CD4-positive, alpha-beta T cell treated with Interleukin-17A for 1 hour (primary cell): ENCODE measurements around the gene ACP4.
A peak's percentile ranks its signal among the peaks of the same experiment; 100 is the strongest.

Experiments
- DNase-seq: peaks from one replicate; pipeline ENCODE4 v3.0.0-alpha.2; 2020

Gene ACP4

GRCh38 chr19:50823389-50824042, 33.3 kb downstream of the ACP4 start, which contains the start of gene KLK1:
KLK1 (minus strand) TSS chr19:50823787; CDS start chr19:50823748, 39 bp downstream.
- no peak for DNase-seq

- DNase-seq, result no peak
Observed at GRCh38 chr19:50826492-50827240, 36.5 kb downstream of the ACP4 start.

- no peak for DNase-seq
Observed at GRCh38 chr19:50827476-50827875, 37.3 kb downstream of the ACP4 start.

- no peak for DNase-seq
Observed at GRCh38 chr19:50829801-50830200, 39.6 kb downstream of the ACP4 start.

GRCh38 chr19:50830266-50831025, 40.2 kb downstream of the ACP4 start:
- no peak for DNase-seq

- DNase-seq, result no peak
Observed at GRCh38 chr19:50831026-50831396, 40.8 kb downstream of the ACP4 start.

- DNase-seq, result no peak
Observed at GRCh38 chr19:50832666-50833065, 42.5 kb downstream of the ACP4 start.

- no peak for DNase-seq
Observed at GRCh38 chr19:50833117-50833801, 43.0 kb downstream of the ACP4 start, which contains the start of gene KLK15. KLK15 (minus strand) TSS chr19:50833574; CDS start chr19:50831492, 2,082 bp downstream.

- no peak for DNase-seq
Observed at GRCh38 chr19:50833802-50834167, 43.6 kb downstream of the ACP4 start.

- no peak for DNase-seq
Observed at GRCh38 chr19:50835103-50835784, 45.0 kb downstream of the ACP4 start.

GRCh38 chr19:50835785-50836542, 45.7 kb downstream of the ACP4 start:
- peak; percentile 66 for DNase-seq

GRCh38 chr19:50836543-50837195, 46.5 kb downstream of the ACP4 start:
- no peak for DNase-seq

- DNase-seq, result no peak
Observed at GRCh38 chr19:50837300-50837699, 47.1 kb downstream of the ACP4 start.

- no peak for DNase-seq
Observed at GRCh38 chr19:50838239-50838638, 48.0 kb downstream of the ACP4 start.

GRCh38 chr19:50839712-50840655, 49.8 kb downstream of the ACP4 start:
- no peak for DNase-seq

GRCh38 chr19:50842130-50842529, 51.9 kb downstream of the ACP4 start:
- DNase-seq, result no peak

- DNase-seq, result no peak
Observed at GRCh38 chr19:50843205-50843604, 53.0 kb downstream of the ACP4 start.

GRCh38 chr19:50843701-50844221, 53.5 kb downstream of the ACP4 start:
- no peak for DNase-seq

- no peak for DNase-seq
Observed at GRCh38 chr19:50844296-50844935, 54.2 kb downstream of the ACP4 start.
